HCT116 (cell line): ENCODE measurements around the gene POT1. TPM values are rescaled to one million over a fixed set of nuclear protein-coding genes. Genes with fewer than 3 reads are reported as not detected.

ENCODE experiments used
- ATAC-seq: fragments of 200-7000 bp; cut with Tn5 transposase; 2 replicates; pipeline ENCODE4 v1.9.1; 2020; ENCODE audit warnings: mild to moderate bottlenecking, moderate library complexity
- BruUV-seq: library from RNA; stranded (reverse); fragments of 400-500 nt; replicated peaks from 2 replicates; lab custom pipeline; 2021; lab: Mats Ljungman, UMichigan
- CTCF ChIA-PET: fragments of 300-600 bp; sonication (Branson Sonifier 250); formaldehyde crosslinking; loops from one replicate; lab custom pipeline; 2021; ENCODE audit warnings: antibody characterized with exemption; lab: Charles Lee
- POLR2A ChIA-PET: fragments of 300-600, 350-600 bp; sonication (Branson Sonifier 250); formaldehyde crosslinking; loops from one replicate; lab custom pipeline; 2021; ENCODE audit warnings: antibody characterized with exemption; lab: Charles Lee
- RAD21 ChIA-PET, 2 experiments: fragments of 300-600 bp; sonication (Branson Sonifier 250); formaldehyde crosslinking; loops; one replicate each; lab custom pipeline; 2023; ENCODE audit warnings: low total read pairs in 2 of 2; ENCODE audit not compliant: uncharacterized antibody in 2 of 2, unreplicated experiment in 2 of 2, low non-redundant PET in 1 of 2; lab: Charles Lee
- DNase-seq: peaks from one replicate; pipeline ENCODE4 v3.0.0-alpha.2; 2010; ENCODE audit warnings: low read depth, low spot score
- H2AFZ ChIP-seq: fragments of 200-600 bp; shearing (Covaris generic), sonication (generic); 2 replicates; pipeline ENCODE4 v1.6.1; 2017; ENCODE audit warnings: low read depth, mixed run types, mixed read lengths, antibody characterized with exemption, low read length; ENCODE audit not compliant: poor library complexity, severe bottlenecking
- H3K27ac ChIP-seq: 2 replicates; pipeline ENCODE4 v1.5.1; 2012; ENCODE audit warnings: low read depth, low read length
- H3K27me3 ChIP-seq: fragments of 200-600 bp; sonication (generic); 2 replicates; pipeline ENCODE4 v1.6.1; 2016; ENCODE audit warnings: mixed run types, low read length, mixed read lengths; ENCODE audit not compliant: insufficient read depth
- H3K36me3 ChIP-seq, 2 experiments: fragments of 200-500 bp in 1 of 2; fragments of 200-600 bp in 1 of 2; sonication (Bioruptor generic) in 1 of 2; sonication (generic) in 1 of 2; 2 replicates each; pipeline versions ENCODE4 v1.5.1 to v1.6.1; 2014 to 2016; ENCODE audit warnings: low read length in 2 of 2, inconsistent platforms in 1 of 2, mixed read lengths in 1 of 2, mixed run types in 1 of 2; ENCODE audit not compliant: insufficient read depth in 2 of 2, control insufficient read depth in 1 of 2
- H3K4me1 ChIP-seq, 2 experiments: fragments of 200-600 bp in 1 of 2; sonication (generic) in 1 of 2; 2 replicates each; pipeline versions ENCODE4 v1.5.1 to v1.6.1; 2012 to 2017; ENCODE audit warnings: low read length in 2 of 2, inconsistent platforms in 1 of 2, mild to moderate bottlenecking in 1 of 2, mixed read lengths in 1 of 2, mixed run types in 1 of 2, moderate library complexity in 1 of 2; ENCODE audit not compliant: insufficient read depth in 2 of 2, control insufficient read depth in 1 of 2
- H3K4me2 ChIP-seq: fragments of 200-600 bp; sonication (generic); 2 replicates; pipeline ENCODE4 v1.6.1; 2017; ENCODE audit warnings: mixed run types, low read length, mixed read lengths
- H3K4me3 ChIP-seq, 2 experiments: fragments of 200-600 bp in 1 of 2; sonication (generic) in 1 of 2; replicated peaks in 1 of 2; 2 replicates each; pipeline ENCODE4 v1.5.1; 2011 to 2016; ENCODE audit warnings: low read length in 2 of 2, control low read depth in 1 of 2, low read depth in 1 of 2, mild to moderate bottlenecking in 1 of 2, mixed read lengths in 1 of 2, mixed run types in 1 of 2
- H3K79me2 ChIP-seq: fragments of 200-600 bp; sonication (generic); 2 replicates; pipeline ENCODE4 v1.6.1; 2017; ENCODE audit warnings: mild to moderate bottlenecking, mixed run types, low read length, moderate library complexity, mixed read lengths; ENCODE audit not compliant: insufficient read depth
- H3K9ac ChIP-seq: fragments of 200-600 bp; sonication (generic); 2 replicates; pipeline ENCODE4 v1.6.1; 2016; ENCODE audit warnings: low read length, mixed read lengths
- H3K9me2 ChIP-seq: fragments of 200-600 bp; sonication (generic), shearing (Covaris generic); 2 replicates; pipeline ENCODE4 v1.6.1; 2017; ENCODE audit warnings: mixed run types, mild to moderate bottlenecking, moderate library complexity; ENCODE audit not compliant: insufficient read depth
- H3K9me3 ChIP-seq, 2 experiments: fragments of 200-500 bp in 1 of 2; fragments of 200-600 bp in 1 of 2; sonication (Bioruptor generic) in 1 of 2; sonication (generic) in 1 of 2; 2 replicates each; pipeline ENCODE4 v1.6.1; 2014 to 2017; ENCODE audit warnings: low read length in 2 of 2, mixed read lengths in 2 of 2, inconsistent platforms in 1 of 2, low read depth in 1 of 2, mild to moderate bottlenecking in 1 of 2, mixed run types in 1 of 2, moderate library complexity in 1 of 2; ENCODE audit not compliant: control insufficient read depth in 1 of 2, insufficient read depth in 1 of 2
- H4K20me1 ChIP-seq: fragments of 200-600 bp; sonication (generic), shearing (Covaris generic); 2 replicates; pipeline ENCODE4 v1.6.1; 2017; ENCODE audit warnings: mixed run types, mild to moderate bottlenecking, moderate library complexity; ENCODE audit not compliant: insufficient read depth
- CBX3 ChIP-seq: IDR thresholded peaks from 2 replicates; pipeline ENCODE4 v1.6.1; 2012; ENCODE audit warnings: low read depth
- CEBPB ChIP-seq: IDR thresholded peaks from 2 replicates; pipeline ENCODE4 v1.6.1; 2012; ENCODE audit warnings: low read depth
- CTCF ChIP-seq, 3 experiments: fragments of 200-600 bp in 1 of 3; sonication (generic) in 1 of 3; IDR thresholded peaks in 2 of 3; conservative IDR thresholded peaks in 1 of 3; 2 replicates each; pipeline ENCODE4 v1.5.1; 2012 to 2017; ENCODE audit warnings: low read depth in 2 of 3, low read length in 2 of 3, antibody characterized with exemption in 1 of 3, borderline replicate concordance in 1 of 3, control low read depth in 1 of 3, mild to moderate bottlenecking in 1 of 3, mixed read lengths in 1 of 3, mixed run types in 1 of 3, moderate library complexity in 1 of 3; ENCODE audit not compliant: insufficient read depth in 1 of 3
- EGR1 ChIP-seq: IDR thresholded peaks from 2 replicates; pipeline ENCODE4 v1.6.1; 2012; ENCODE audit warnings: low read depth
- EZH2 ChIP-seq: fragments of 200-600 bp; sonication (generic); IDR thresholded peaks from 2 replicates; pipeline ENCODE4 v1.6.1; 2017; ENCODE audit warnings: antibody characterized with exemption, mixed run types
- FOSL1 ChIP-seq: IDR thresholded peaks from 2 replicates; pipeline ENCODE4 v1.6.1; 2012; ENCODE audit warnings: low read depth
- MAX ChIP-seq: IDR thresholded peaks from 2 replicates; pipeline ENCODE4 v1.6.1; 2012
- POLR2A ChIP-seq: IDR thresholded peaks from 2 replicates; pipeline ENCODE4 v1.7.0; 2011; ENCODE audit warnings: borderline replicate concordance; ENCODE audit not compliant: insufficient read depth, insufficient read length; ENCODE audit errors: extremely low read depth
- POLR2AphosphoS5 ChIP-seq: IDR thresholded peaks from 2 replicates; pipeline ENCODE4 v1.6.1; 2011; ENCODE audit warnings: mild to moderate bottlenecking, low read depth, low read length, moderate library complexity
- RAD21 ChIP-seq: IDR thresholded peaks from 2 replicates; pipeline ENCODE4 v1.6.1; 2012; ENCODE audit warnings: low read depth, mild to moderate bottlenecking
- REST ChIP-seq: IDR thresholded peaks from 2 replicates; pipeline ENCODE4 v1.6.1; 2012; ENCODE audit warnings: low read depth
- SIN3A ChIP-seq: IDR thresholded peaks from 2 replicates; pipeline ENCODE4 v1.6.1; 2012; ENCODE audit warnings: low read depth
- SP1 ChIP-seq: IDR thresholded peaks from 2 replicates; pipeline ENCODE4 v1.6.1; 2012; ENCODE audit warnings: low read depth
- SRF ChIP-seq: IDR thresholded peaks from 2 replicates; pipeline ENCODE4 v1.6.1; 2012; ENCODE audit warnings: low read depth
- TCF7L2 ChIP-seq: IDR thresholded peaks from 2 replicates; pipeline ENCODE4 v1.7.0; 2011; ENCODE audit warnings: borderline replicate concordance, inconsistent platforms; ENCODE audit not compliant: insufficient read depth, insufficient read length; ENCODE audit errors: extremely low read depth
- YY1 ChIP-seq: IDR thresholded peaks from 2 replicates; pipeline ENCODE4 v1.6.1; 2011; ENCODE audit warnings: low read length, low read depth, moderate library complexity, mild to moderate bottlenecking; ENCODE audit not compliant: insufficient replicate concordance; ENCODE audit errors: extremely low read depth
- ZBTB33 ChIP-seq: IDR thresholded peaks from 2 replicates; pipeline ENCODE4 v1.6.1; 2011; ENCODE audit warnings: mild to moderate bottlenecking, low read length, moderate library complexity; ENCODE audit not compliant: insufficient replicate concordance; ENCODE audit errors: extremely low read depth
- ZNF274 ChIP-seq: fragments of 200-500 bp; sonication (Bioruptor generic); IDR thresholded peaks from 2 replicates; pipeline ENCODE4 v1.6.1; 2014; ENCODE audit warnings: mild to moderate bottlenecking, low read depth, low read length, inconsistent platforms
- intact Hi-C: fragments of 100-400 bp; cut with micrococcal nuclease; formaldehyde crosslinking; loops from 2 replicates; pipeline ENCODE4 v1.10.0; 2022
- total RNA-seq: library from RNA; stranded (reverse); gene quantifications from one replicate; pipeline ENCODE4 v1.2.1, GENCODE V29; 2021; ENCODE audit not compliant: unreplicated experiment

The POT1 gene
- total RNA-seq, 1 experiment from 2014 or later = 19.5 TPM

GRCh38 chr7:124887247-124887646 is 42.4 kb downstream of the POT1 start:
- no TSS peak for BruUV-seq
- H3K4me2 ChIP-seq = no peak overlapping the region
- H3K4me3 ChIP-seq = no peak overlapping the region
- H4K20me1 ChIP-seq = no peaks in the 10 kb centered on the region
- H3K79me2 ChIP-seq = no peaks in the 10 kb centered on the region
- POLR2A ChIA-PET = no interaction called here
- no peaks in the 10 kb centered on the region for H3K9me3 ChIP-seq
- no peak overlapping the region for H3K9ac ChIP-seq
- TF ChIP-seq FOSL1 (no peak), TCF7L2 (no peak), CBX3 (no peak), SRF (no peak), CTCF (IDR thresholded peaks at IDR 0.05 in 2 of 3, conservative IDR thresholded peaks at IDR 0.05 in 1 of 3; ENCODE audit: borderline replicate concordance in 1 of 3, insufficient read depth in 1 of 3, low read depth in 2 of 3, low read length in 2 of 3) (no peak), POLR2AphosphoS5 (no peak), SP1 (no peak), REST (no peak), CEBPB (no peak), SIN3A (no peak), ZBTB33 (no peak), EGR1 (no peak), YY1 (no peak), RAD21 (no peak), ZNF274 (no peak), MAX (no peak), EZH2 (no peak), POLR2A (no peak)
- TF ChIP-seq, all 23 proteins: peak for 0
- DNase-seq (no peak), ATAC-seq (no peak)
- H3K4me1 ChIP-seq = no peaks in the 10 kb centered on the region
- RAD21 ChIA-PET = no interaction called here
- no peak overlapping the region for H3K27ac ChIP-seq
- CTCF ChIA-PET = no interaction called here
- H3K36me3 ChIP-seq = peaks cover 0 to 5% of the 10 kb centered on the region in 2 experiments; a peak in 2 of 4 replicates
- H3K9me2 ChIP-seq = no peaks in the 10 kb centered on the region
- intact Hi-C loops = no loop called here
- H3K27me3 ChIP-seq = no peaks in the 10 kb centered on the region
- H2AFZ ChIP-seq = no peak overlapping the region
